Measurements from ENCODE around the gene HLA-DPA1. TPM values are rescaled to one million over a fixed set of nuclear protein-coding genes. Genes with fewer than 3 reads are reported as not detected.

HLA-DPA1 gene
- polyA plus RNA-seq, 6 donors from 2014 or later: 2,534 to 3,526 (median 2,823) TPM

DNA sequence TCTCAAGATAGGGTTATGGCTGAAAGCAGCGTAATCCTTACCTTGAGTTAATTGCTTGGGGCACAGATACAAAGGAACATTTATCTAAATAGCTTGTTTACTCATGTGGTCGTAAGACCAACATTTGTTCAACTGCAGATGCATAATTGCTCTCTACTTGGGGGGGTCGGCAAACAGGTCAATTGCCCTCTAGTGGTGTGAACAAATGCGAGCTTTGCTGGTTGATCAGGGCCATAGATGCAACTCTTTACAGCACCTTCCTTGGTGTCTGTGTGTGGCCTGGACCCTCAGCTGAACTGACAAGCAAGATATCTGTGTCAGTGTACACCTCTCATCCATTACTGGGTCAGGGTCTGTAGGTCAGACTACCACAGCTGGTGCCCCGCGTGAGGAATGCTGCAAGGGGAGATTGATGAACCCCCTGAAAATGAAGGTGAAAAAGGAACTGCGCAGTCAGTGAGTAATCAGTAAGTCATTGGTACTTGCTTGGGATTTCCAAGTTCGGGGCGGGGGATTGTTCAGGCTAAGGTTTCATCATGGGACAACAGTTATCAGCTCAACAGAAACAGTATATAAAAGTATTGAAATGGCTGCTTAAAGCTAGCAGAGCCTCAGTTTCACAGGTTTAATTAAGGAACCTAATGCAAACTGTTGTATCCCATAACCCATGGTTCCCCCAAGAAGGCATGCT lies 24.0 kb downstream of the HLA-DPA1 start:
- H3K4me3 Mint-ChIP-seq: peak overlapping the region in 1 of 8 donors; percentile 67
- DNase-seq (no peak), ATAC-seq (ENCODE audit: low read depth in 2 of 2) (peak in 1 of 2 donors; percentile 41)
- H3K27ac Mint-ChIP-seq: peak overlapping the region in 4 of 6 donors; percentile 28 to 75 (median 52)
- no peaks in the 10 kb centered on the region for H3K27me3 Mint-ChIP-seq
- peaks cover 0 to 5% (median 2%) of the 10 kb centered on the region in 7 donors for H3K9me3 Mint-ChIP-seq
- peaks cover 13 to 28% (median 28%) of the 10 kb centered on the region in 3 donors for H3K4me1 Mint-ChIP-seq
- H3K36me3 Mint-ChIP-seq: peaks cover 6 to 15% of the 10 kb centered on the region in 2 donors

DNA sequence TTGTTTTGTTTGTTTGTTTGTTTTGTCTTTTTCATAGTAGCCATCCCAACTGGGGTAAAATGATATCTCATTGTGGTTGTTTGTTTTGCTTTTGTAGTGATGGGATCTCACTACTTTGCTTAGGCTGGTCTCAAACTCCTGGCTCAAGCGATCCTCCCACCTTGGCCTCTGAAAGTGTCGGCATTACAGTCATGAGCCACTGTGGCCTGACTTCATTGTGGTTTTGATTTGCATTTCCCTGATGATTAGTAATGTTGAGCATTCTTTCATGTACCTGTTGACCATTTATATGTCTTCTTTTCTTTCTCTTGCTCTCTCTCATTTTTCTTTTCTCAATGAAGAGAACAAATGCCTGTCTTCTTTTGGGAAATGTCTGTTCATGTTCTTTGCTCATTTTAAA lies 33.3 kb downstream of the HLA-DPA1 start:
- no peak for DNase-seq
- Mint-ChIP-seq H3K4me1 (peaks cover 0 to 3% (median 2%) of the 10 kb centered on the region in 3 donors), H3K9me3 (peaks cover 5 to 28% (median 15%) of the 10 kb centered on the region in 7 donors), H3K36me3 (peaks cover 11 to 13% of the 10 kb centered on the region in 2 donors), H3K27me3 (no peaks in the 10 kb centered on the region), H3K27ac (no peak overlapping the region), H3K4me3 (no peak overlapping the region)
- no peak for ATAC-seq (ENCODE audit: low read depth in 2 of 2)

DNA sequence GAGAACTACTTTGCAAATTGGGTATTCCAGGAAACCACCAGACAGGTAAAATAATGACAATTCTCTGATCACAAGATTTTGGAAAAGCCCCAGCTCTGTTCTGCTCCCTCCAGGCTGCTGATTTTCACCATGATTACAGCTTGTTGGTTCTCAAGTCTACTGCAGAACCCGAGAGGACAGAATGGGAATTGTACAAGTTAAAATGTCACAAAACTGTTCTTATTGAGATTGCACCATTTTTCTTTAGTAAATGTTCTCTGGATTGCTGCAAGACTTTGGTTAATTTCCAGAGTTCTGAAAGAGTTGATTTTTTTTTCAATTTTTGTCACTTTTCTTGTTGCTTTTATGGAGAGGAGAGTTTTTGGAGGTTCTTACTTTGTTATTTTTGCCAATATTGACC lies 36.9 kb downstream of the HLA-DPA1 start:
- Mint-ChIP-seq H3K27ac (peak overlapping the region in 1 of 6 donors; percentile 100), H3K36me3 (peaks cover 18 to 25% of the 10 kb centered on the region in 2 donors)

DNA sequence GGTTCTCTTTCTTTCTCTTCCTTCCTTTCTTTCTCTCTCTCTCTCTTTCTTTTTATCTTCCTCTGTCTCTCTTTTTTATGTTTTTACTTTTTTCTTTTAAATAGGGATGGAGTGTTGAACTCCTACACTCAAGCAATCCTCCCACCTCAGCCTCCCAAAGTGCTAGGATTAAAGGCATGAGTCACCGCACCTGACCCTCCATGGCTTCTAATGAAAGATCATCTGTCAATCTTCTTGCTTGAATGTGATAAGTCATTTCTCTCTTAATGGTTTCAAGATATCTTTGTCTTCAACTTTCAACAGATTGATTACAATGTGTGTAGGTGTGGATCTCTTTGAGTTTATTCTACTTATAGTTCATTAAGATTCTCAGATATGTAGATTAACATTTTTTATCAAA lies 38.9 kb downstream of the HLA-DPA1 start:
- H3K27ac Mint-ChIP-seq: peak overlapping the region; percentile 88 to 100 (median 94)
- ATAC-seq (ENCODE audit: low read depth in 2 of 2) (no peak), DNase-seq (no peak)
- H3K9me3 Mint-ChIP-seq: peaks cover 10 to 31% (median 25%) of the 10 kb centered on the region in 7 donors
- peaks cover 22 to 42% (median 32%) of the 10 kb centered on the region in 3 donors for H3K4me1 Mint-ChIP-seq
- H3K4me3 Mint-ChIP-seq: no peak overlapping the region
- H3K27me3 Mint-ChIP-seq: no peaks in the 10 kb centered on the region
- H3K36me3 Mint-ChIP-seq: peaks cover 18 to 25% of the 10 kb centered on the region in 2 donors

More for the DNA sequence above, 36.9 kb downstream of the HLA-DPA1 start:
- Mint-ChIP-seq H3K9me3 (peaks cover 10 to 31% (median 25%) of the 10 kb centered on the region in 7 donors), H3K4me1 (peaks cover 4 to 22% (median 12%) of the 10 kb centered on the region in 3 donors), H3K27me3 (no peaks in the 10 kb centered on the region), H3K4me3 (no peak overlapping the region)
- ATAC-seq (ENCODE audit: low read depth in 2 of 2): no peak
- DNase-seq: no peak

DNA sequence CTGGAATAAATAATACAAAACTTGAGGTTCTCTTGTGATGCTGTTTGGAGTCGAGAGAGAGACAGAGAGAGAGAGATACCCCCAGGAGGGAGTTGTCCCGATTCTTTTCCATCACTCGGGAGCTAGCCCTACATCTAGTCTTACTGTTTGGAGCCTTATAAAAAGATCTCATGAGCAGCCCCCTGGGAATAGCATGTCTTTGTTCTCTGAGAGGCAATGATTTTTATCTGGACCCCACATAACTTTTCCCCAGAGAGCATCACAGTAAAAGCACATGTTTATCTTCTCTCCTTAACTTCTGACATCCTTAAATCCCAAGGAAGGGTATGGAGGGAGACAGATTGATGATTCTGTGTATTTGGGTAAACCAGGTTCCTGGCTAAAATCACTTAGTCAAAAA lies 43.2 kb downstream of the HLA-DPA1 start:
- DNase-seq (no peak), ATAC-seq (ENCODE audit: low read depth in 2 of 2) (no peak)
- peak overlapping the region; percentile 61 to 96 (median 88) for H3K4me3 Mint-ChIP-seq
- peaks cover 9 to 13% of the 10 kb centered on the region in 2 donors for H3K36me3 Mint-ChIP-seq
- H3K9me3 Mint-ChIP-seq: peaks cover 3 to 22% (median 15%) of the 10 kb centered on the region in 7 donors
- H3K27ac Mint-ChIP-seq: peak overlapping the region; percentile 100
- H3K4me1 Mint-ChIP-seq: peaks cover 47 to 79% (median 61%) of the 10 kb centered on the region in 3 donors
- no peaks in the 10 kb centered on the region for H3K27me3 Mint-ChIP-seq

DNA sequence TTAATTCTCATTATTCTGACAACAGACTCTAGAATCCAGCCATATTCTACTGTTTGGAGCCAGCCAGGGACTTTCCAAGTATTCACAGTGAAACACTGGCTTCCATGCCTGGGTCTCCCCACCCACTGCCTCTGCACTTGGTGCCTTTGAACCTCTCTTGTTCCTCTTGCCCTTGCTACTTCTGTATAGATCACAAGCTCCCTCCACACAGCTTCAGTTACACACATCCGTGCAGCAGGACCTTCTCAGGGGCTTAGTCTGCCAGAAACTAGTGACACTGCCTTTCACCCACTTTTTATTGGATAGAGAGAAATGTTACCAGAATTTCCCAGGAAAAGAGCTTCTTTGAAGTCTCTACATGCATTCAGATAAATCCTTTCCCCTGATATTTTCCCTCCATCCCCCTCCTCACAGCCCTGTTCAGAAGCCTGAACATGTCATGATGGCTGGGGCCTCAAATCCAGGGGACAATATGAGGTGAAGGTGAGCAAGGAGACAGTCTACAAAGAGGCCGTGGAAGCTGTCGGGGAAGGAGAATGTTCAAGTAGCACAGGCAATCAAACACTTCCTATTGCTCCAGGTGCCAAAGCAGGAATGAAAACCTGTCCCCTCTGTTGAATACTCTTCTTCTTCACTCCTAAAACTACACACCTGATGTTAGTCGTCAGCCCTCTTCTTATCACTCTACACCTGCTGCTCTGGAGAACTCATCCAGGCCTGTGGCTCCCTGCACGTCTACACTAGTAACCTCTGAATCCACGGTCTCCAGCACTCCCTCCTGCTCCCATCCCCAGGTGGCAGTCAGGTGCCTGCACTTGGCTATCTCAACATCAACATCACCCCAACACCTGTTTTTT lies 43.9 kb downstream of the HLA-DPA1 start:
- Mint-ChIP-seq H3K27ac (peak overlapping the region; percentile 100), H3K27me3 (no peaks in the 10 kb centered on the region), H3K9me3 (peaks cover 3 to 15% (median 8%) of the 10 kb centered on the region in 7 donors), H3K4me1 (peaks cover 47 to 81% (median 67%) of the 10 kb centered on the region in 3 donors), H3K4me3 (peak overlapping the region; percentile 61 to 96 (median 88)), H3K36me3 (peaks cover 2 to 6% of the 10 kb centered on the region in 2 donors)
- peak; percentile 79 for ATAC-seq (ENCODE audit: low read depth in 2 of 2)
- peak; percentile 90 for DNase-seq

DNA sequence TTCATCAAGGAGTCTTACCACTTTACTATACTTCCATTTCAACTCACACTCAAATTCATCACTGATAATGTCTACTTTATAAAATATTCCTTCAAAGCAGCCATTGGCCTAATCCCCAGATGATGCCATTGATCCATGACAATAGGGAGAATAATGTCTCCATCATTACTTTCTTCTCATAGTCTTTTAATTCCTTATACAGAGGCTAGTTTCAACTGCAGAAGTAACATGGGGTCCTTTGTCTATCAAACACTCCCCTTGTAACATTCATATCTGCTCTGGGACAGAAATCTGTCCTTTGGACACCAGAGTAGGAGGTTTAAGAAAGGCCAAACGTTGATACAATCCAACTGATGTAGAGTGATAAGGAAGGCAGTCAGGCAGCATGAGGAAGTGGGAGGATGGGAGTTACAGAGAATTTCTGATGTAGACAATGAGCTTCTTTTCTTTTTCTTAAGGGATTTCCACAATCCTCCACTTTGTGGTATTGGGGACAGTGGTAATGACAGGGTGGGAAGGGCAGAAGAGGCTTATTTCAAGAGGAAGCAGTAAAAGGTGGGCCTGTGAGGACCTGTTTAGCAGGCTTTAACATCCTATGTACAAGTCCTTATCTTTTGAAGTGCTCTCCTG lies 45.1 kb downstream of the HLA-DPA1 start:
- peak; percentile 44 for DNase-seq
- no peaks in the 10 kb centered on the region for H3K27me3 Mint-ChIP-seq
- H3K36me3 Mint-ChIP-seq: no peaks in the 10 kb centered on the region
- H3K9me3 Mint-ChIP-seq: peaks cover 0 to 5% (median 3%) of the 10 kb centered on the region in 7 donors
- H3K27ac Mint-ChIP-seq: peak overlapping the region; percentile 100
- ATAC-seq (ENCODE audit: low read depth in 2 of 2): no peak
- H3K4me3 Mint-ChIP-seq: peak overlapping the region; percentile 59 to 96 (median 82)
- peaks cover 48 to 73% (median 67%) of the 10 kb centered on the region in 3 donors for H3K4me1 Mint-ChIP-seq

DNA sequence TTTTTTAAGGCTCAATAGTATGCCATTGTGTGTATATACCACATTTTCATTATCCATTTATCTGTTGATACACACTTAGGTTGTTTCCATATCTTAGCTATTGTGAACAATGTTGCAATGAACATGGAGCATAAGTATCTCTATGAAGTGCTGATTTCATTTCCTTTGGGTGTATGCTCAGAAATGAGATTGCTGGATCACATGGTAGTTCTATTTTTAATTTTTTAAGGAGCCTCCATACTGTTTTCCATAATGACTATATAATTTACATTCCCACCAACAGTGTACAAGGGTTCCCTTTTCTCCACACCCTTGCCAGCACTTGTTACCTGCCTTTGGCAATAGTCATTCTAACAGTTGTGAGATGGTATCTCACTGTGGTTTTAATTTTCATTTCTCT lies 48.9 kb downstream of the HLA-DPA1 start:
- DNase-seq (no peak), ATAC-seq (ENCODE audit: low read depth in 2 of 2) (no peak)
- H3K9me3 Mint-ChIP-seq: peaks cover 0 to 5% (median 3%) of the 10 kb centered on the region in 7 donors
- H3K36me3 Mint-ChIP-seq: no peaks in the 10 kb centered on the region
- peaks cover 43 to 75% (median 64%) of the 10 kb centered on the region in 3 donors for H3K4me1 Mint-ChIP-seq
- peak overlapping the region in 3 of 6 donors; percentile 26 to 100 (median 30) for H3K27ac Mint-ChIP-seq
- no peaks in the 10 kb centered on the region for H3K27me3 Mint-ChIP-seq
- H3K4me3 Mint-ChIP-seq: no peak overlapping the region

DNA sequence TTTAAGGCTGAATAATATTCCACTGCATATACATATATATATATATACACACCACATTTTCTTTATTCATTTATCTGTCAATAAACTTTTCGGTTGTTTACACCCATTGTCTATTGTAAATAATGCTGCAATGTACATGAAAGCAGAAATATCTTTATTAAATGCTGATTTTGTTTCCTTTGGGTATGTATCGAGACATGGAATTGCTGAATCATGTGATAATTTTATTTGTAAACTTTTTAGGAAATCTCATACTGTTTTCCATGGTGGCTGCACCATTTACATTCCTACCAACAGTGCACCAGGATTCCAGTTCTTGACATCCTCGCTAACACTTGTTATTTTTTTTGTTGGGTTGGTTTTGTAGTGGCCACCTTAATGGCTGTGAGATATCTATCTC lies 49.9 kb downstream of the HLA-DPA1 start:
- no peak for ATAC-seq (ENCODE audit: low read depth in 2 of 2)
- Mint-ChIP-seq H3K9me3 (peaks cover 0 to 5% (median 0%) of the 10 kb centered on the region in 7 donors), H3K4me1 (peaks cover 45 to 75% (median 64%) of the 10 kb centered on the region in 3 donors), H3K36me3 (no peaks in the 10 kb centered on the region), H3K27me3 (no peaks in the 10 kb centered on the region), H3K4me3 (no peak overlapping the region), H3K27ac (peak overlapping the region in 2 of 6 donors; percentile 93 to 100)
- no peak for DNase-seq

DNA sequence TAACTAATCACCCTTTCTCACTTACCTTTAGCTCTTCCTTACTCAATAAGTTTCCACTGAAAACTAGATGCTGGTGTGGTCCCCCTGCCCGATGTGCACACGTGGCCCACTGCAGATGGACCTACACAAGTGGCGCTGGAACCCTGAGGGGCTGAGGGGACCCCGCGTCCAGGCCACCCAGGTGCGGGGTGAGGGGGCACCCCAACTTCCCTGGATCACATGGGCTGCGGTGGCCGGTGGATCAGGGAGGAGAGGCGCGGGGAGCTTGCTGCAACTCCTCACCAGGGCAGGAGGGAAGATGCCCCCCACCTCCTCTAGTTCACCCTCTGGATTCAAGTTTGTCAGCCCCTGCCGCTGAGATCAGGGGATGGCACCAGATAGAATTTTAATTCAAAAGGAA lies 51.5 kb downstream of the HLA-DPA1 start:
- Mint-ChIP-seq H3K9me3 (no peaks in the 10 kb centered on the region), H3K36me3 (no peaks in the 10 kb centered on the region), H3K4me3 (no peak overlapping the region), H3K27ac (peak overlapping the region in 5 of 6 donors; percentile 39 to 100 (median 97)), H3K27me3 (no peaks in the 10 kb centered on the region), H3K4me1 (peaks cover 47 to 77% (median 64%) of the 10 kb centered on the region in 3 donors)
- no peak for DNase-seq
- no peak for ATAC-seq (ENCODE audit: low read depth in 2 of 2)

DNA sequence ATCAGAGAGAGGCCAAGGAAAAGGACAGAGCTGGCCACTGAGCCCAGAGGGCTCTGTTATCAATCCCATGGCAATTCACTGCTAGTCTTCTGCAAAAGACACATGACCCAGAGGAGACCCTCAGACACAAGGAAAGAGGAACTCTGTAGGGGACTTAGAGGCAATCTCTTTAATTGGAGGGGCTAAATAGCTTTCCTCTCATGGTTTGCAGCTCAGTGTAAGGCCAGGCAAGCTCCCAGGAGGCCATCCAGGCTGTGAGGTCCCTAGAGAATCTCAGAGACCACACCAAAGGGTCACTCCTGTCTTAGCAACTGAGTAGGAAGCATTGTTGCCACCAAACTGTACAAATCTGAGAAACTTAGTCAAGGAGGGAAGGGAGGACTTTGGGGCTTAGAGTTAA lies 54.1 kb downstream of the HLA-DPA1 start:
- Mint-ChIP-seq H3K36me3 (no peaks in the 10 kb centered on the region), H3K27ac (peak overlapping the region; percentile 97 to 100 (median 100)), H3K4me3 (peak overlapping the region; percentile 37 to 88 (median 76)), H3K9me3 (no peaks in the 10 kb centered on the region), H3K4me1 (peaks cover 65 to 82% (median 78%) of the 10 kb centered on the region in 3 donors), H3K27me3 (no peaks in the 10 kb centered on the region)
- ATAC-seq (ENCODE audit: low read depth in 2 of 2) (peak; percentile 10 to 13), DNase-seq (no peak)

DNA sequence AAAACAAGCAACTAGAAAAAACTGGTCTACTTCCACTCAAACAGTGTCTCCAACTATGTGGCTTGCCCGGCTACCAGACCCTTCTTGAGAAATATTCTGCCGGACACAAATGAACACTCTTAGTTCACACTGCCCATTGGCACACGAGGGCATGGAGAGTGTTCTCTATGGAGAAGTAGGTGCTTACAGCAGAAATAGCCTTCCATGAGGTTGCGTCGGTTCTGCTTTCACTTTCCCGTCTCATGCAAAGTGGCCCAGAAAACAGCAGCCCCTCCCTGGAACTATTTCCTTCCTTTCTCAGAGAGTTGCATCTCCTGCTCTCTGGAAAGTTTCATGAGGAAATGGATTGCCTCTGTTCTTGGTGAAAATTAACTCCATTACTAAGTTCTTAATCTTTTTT lies 54.5 kb downstream of the HLA-DPA1 start:
- H3K36me3 Mint-ChIP-seq: no peaks in the 10 kb centered on the region
- H3K4me1 Mint-ChIP-seq: peaks cover 65 to 84% (median 78%) of the 10 kb centered on the region in 3 donors

DNA sequence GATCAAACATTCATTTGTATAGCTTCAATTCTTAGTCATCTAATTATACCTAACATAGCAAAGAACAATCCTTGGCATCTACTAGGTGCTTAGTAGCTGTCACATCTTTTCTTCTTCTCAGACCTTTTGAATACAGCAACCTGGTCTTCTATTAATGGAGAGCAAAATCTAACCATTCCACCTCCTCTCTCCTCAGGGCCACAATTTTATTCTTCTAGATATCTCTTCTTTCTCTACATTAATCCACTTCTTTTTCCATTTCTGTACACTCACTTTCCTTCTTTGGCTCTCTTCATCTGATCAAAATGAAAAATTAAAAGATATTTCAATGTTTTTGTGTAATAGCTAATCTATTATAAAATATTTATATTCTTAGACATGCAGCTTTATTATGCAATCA lies 55.0 kb downstream of the HLA-DPA1 start:
- Mint-ChIP-seq H3K4me3 (peak overlapping the region; percentile 36 to 78 (median 61)), H3K4me1 (peaks cover 65 to 84% (median 78%) of the 10 kb centered on the region in 3 donors), H3K36me3 (no peaks in the 10 kb centered on the region), H3K9me3 (no peaks in the 10 kb centered on the region), H3K27me3 (no peaks in the 10 kb centered on the region), H3K27ac (peak overlapping the region; percentile 97 to 100 (median 100))
- ATAC-seq (ENCODE audit: low read depth in 2 of 2): no peak
- DNase-seq: no peak

More for the DNA sequence above, 54.5 kb downstream of the HLA-DPA1 start:
- DNase-seq (peak; percentile 91), ATAC-seq (ENCODE audit: low read depth in 2 of 2) (peak; percentile 93 to 94)
- Mint-ChIP-seq H3K27me3 (no peaks in the 10 kb centered on the region), H3K9me3 (no peaks in the 10 kb centered on the region), H3K4me3 (peak overlapping the region; percentile 37 to 88 (median 76)), H3K27ac (peak overlapping the region; percentile 97 to 100 (median 100))
